Skeletal muscle cell (primary cell): Measurements from ENCODE around the gene KIAA1586.
"Not testable (repeated sequence)": the region's sequence is repeated elsewhere in the genome, so short reads cannot be mapped to it uniquely, and the experiment has no call there.

Source experiments
- DNase-seq: peaks from one replicate; pipeline ENCODE4 v3.0.0-alpha.2; 2010; ENCODE audit warnings: low read depth
- H3K4me3 ChIP-seq: 2 replicates; pipeline ENCODE4 v1.5.1; 2011; ENCODE audit warnings: low read depth, mild to moderate bottlenecking, control low read depth, low read length, moderate library complexity

Gene KIAA1586

GRCh38 chr6:57046332-57047256 is at the start of gene KIAA1586:
KIAA1586 (plus strand) TSS chr6:57046693; CDS start chr6:57046756, 63 bp downstream.
- peak; percentile 72 for DNase-seq
- H3K4me3 ChIP-seq, result peak within 1 kb of the TSS; percentile 61

DNA sequence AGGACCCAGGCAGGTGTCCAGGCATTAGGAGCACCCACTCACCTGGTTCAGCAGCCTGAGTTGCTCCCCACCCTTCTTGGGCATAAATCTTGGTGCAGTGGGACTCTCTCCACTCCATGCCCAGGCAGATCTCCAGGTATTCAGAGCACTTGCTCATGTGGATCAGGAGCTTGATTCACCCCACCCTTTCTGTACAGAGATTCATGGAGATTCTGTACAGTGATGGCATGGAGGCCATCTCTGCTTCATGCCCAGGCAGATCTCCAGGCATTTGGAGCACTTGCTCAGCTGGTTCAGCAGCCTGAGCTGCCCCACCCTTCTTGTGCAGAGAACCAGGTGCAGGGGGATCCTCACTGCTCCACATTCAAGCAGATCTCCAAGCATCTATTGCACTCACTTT is 47.4 kb upstream of the KIAA1586 start:
- no peak overlapping the region for H3K4me3 ChIP-seq
- DNase-seq, result no peak

- not testable (repeated sequence) for H3K4me3 ChIP-seq, DNase-seq
Observed at GRCh38 chr6:56999748-57000147, 46.7 kb upstream of the KIAA1586 start.

GRCh38 chr6:57002197-57002596 is 44.3 kb upstream of the KIAA1586 start:
- no peak for DNase-seq
- no peak overlapping the region for H3K4me3 ChIP-seq

- no peak for DNase-seq
- no peak overlapping the region for H3K4me3 ChIP-seq
Observed at GRCh38 chr6:57004292-57004691, 42.2 kb upstream of the KIAA1586 start.

- no peak for DNase-seq
- no peak overlapping the region for H3K4me3 ChIP-seq
Observed at GRCh38 chr6:57006101-57006500, 40.4 kb upstream of the KIAA1586 start.

DNA sequence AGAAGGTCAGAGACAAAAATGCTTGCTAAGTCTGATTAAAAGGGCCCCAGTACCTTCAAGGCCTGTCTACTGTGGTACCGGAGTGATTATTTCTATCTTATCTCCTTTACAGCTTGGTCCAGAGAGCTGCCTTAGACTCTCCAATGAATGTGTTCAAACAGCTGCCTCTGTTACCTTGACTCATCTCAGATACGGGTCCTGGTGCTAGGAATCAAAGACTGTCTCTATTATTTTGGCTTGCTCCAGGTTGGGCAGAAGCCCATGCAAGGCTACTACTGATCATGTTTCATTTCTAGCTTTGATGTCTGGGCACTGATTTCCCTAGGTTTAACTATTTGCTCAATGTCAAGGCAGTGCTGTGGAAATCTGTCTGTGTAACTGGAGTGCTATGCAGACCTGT is 38.4 kb upstream of the KIAA1586 start:
- DNase-seq, H3K4me3 ChIP-seq: not testable (repeated sequence)

GRCh38 chr6:57013521-57013926 is 33.0 kb upstream of the KIAA1586 start:
- peak; percentile 62 for DNase-seq
- no peak overlapping the region for H3K4me3 ChIP-seq

DNA sequence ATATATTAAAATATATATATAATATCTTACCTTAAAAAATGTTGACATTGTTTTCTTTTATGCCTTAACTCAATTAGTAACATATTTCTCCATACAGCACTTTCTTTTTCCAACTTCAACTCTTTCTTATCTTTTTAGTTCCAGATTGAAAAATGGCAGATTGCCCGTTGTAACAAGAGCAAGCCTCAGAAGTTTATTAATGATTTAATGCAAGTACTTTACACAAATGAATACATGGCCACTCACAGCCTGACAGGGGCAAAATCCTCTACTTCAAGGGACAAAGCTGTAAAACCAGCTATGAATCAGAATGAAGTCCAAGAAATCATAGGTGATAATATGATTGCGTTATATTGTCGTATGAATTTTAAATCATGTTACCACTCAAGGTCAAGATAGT is 29.4 kb upstream of the KIAA1586 start:
- no peak overlapping the region for H3K4me3 ChIP-seq
- no peak for DNase-seq

- no peak overlapping the region for H3K4me3 ChIP-seq
- DNase-seq, result no peak
Observed at GRCh38 chr6:57017841-57018240, 28.7 kb upstream of the KIAA1586 start.

DNA sequence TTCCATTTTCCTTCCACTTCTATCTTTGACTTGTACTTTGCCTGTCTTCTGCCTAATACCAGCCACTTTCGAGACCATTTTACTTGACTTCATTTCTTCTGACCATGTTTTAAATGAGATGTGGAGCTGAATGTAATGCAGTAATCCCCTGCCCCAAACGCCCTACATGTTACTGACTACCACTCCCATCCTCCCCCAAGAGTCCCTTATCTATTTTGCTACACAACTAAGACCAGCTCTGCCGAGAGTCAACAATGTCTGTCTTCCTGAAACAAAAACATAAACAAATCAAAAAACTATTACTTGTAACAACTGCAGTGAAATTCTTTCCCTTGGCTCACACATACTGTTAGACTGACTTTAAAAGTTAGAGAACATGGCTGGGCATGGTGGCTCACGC is 27.1 kb upstream of the KIAA1586 start:
- DNase-seq, result no peak
- no peak overlapping the region for H3K4me3 ChIP-seq

GRCh38 chr6:57021086-57021720 is 25.3 kb upstream of the KIAA1586 start:
- no peak overlapping the region for H3K4me3 ChIP-seq
- DNase-seq, result peak; percentile 12

- no peak overlapping the region for H3K4me3 ChIP-seq
- DNase-seq, result no peak
Observed at GRCh38 chr6:57024321-57024720, 22.2 kb upstream of the KIAA1586 start.

DNA sequence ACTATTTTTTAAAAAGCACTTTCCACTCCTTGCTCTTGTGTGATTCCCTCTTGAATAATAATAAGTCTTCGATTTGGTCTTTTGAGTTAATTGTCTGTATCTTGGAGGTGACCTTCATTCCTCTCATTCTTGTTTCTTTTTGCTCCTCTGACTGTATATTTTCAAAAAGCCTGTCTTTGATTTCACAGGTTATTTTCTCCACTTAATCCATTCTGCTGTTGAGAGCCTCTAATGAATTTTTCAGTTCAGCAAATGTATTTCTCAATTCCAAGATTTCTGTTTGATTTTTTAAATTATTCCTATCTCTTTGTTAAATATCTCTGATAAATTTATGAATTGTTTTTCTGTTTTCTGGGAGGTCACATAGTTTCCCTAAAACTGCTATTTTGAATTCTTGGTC is 21.7 kb upstream of the KIAA1586 start:
- no peak overlapping the region for H3K4me3 ChIP-seq
- DNase-seq, result no peak

DNA sequence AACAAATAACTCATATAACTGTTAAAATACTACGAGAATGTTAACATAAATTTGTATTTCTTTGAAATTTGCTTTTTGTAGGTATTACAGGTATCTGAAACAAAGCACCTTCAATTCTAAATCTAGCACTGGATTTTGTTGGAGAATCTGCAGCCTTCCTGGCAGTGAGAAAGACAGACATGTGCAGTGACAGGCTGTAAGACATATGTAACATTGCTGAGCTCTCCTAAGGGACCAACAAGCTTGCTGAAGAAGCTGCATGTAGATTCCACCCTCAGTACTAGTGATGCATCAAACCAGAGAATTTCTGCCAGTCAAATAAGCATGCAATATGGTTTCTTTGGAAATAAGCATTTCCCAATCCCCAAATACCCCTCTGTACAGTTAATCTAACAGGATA is 20.5 kb upstream of the KIAA1586 start:
- no peak for DNase-seq
- no peak overlapping the region for H3K4me3 ChIP-seq

DNA sequence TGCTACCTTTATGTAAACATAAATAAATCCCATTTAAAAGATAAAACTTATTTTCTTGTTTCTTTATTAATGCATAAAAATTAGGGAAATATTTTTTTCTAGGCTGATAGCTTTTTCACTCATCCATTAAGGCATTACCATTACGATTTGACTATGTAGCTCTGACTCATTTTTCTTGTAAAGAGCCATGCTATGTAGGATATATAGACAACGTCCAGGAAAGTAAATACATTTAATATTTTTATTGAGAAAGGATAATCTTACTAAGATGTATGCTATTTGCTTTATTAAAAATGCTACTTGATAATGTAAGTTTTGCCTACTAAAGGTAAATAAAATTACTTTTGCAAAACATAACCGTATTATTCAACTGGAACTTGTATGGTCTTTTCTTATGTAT is 19.2 kb upstream of the KIAA1586 start:
- H3K4me3 ChIP-seq, result no peak overlapping the region
- no peak for DNase-seq

- no peak for DNase-seq
- no peak overlapping the region for H3K4me3 ChIP-seq
Observed at GRCh38 chr6:57029213-57029612, 17.3 kb upstream of the KIAA1586 start.

GRCh38 chr6:57033228-57033627 is 13.3 kb upstream of the KIAA1586 start:
- DNase-seq, result no peak
- no peak overlapping the region for H3K4me3 ChIP-seq

DNA sequence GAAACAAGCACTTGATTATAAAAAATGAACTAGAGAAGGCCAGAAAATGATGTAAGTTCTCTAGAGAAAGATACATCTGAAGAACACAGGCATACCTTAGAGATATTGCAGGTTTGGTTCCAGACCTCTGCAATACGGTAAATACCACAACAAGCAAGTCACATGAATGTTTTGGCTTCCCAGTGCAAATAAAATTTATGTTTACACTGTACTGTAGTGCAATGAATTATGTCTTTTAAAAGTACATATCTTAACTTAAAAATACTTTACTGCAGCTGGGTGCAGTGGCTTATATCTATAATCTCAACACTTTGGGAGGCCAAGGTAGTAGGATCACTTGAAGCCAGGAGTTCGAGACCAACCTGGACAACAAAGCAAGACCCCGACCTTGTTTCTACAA is 10.9 kb upstream of the KIAA1586 start:
- no peak for DNase-seq
- no peak overlapping the region for H3K4me3 ChIP-seq

GRCh38 chr6:57038906-57039305 is 7.6 kb upstream of the KIAA1586 start:
- no peak overlapping the region for H3K4me3 ChIP-seq

DNA sequence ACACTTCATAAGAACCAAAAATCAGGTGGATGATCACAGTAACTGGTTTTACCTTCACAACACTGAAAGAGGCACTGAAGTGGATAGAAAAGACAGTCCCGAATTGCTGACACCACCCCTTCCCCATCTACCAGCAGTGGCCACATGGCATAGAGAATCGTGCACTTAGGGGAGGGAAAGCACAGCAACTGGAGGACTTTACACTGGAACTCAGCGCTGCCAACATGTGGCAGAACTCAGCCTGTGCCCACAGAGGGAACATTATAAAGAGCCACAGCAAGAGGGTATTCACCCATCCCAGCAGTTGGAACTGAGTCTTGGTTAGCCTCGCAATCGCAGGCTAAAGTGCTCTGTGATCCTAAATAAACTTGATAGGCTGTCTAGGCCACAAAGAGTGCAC is 6.5 kb upstream of the KIAA1586 start:
- no peak for DNase-seq
- no peak overlapping the region for H3K4me3 ChIP-seq

More at GRCh38 chr6:57038906-57039305, 7.6 kb upstream of the KIAA1586 start:
- no peak for DNase-seq
